GF-D8 (cell line): Measurements from ENCODE around the gene CYP4F12.

Source experiments
- DNase-seq: peaks from one replicate; lab custom pipeline; 2025; lab: John Stamatoyannopoulos, UW

CYP4F12 gene

GRCh38 chr19:15714638-15715037 lies 41.8 kb downstream of the CYP4F12 start:
- no peak for DNase-seq

GRCh38 chr19:15715642-15716041 lies 42.8 kb downstream of the CYP4F12 start:
- DNase-seq = no peak

- no peak for DNase-seq
These were observed 44.9 kb downstream of the CYP4F12 start for GRCh38 chr19:15717809-15718208.

GRCh38 chr19:15721268-15721667 lies 48.4 kb downstream of the CYP4F12 start:
- DNase-seq = peak; percentile 9

GRCh38 chr19:15722956-15723355 lies 50.1 kb downstream of the CYP4F12 start:
- no peak for DNase-seq

- no peak for DNase-seq
These were observed 54.8 kb downstream of the CYP4F12 start, which contains the start of gene OR10H2 for GRCh38 chr19:15727724-15728123. TSS of gene OR10H2 (plus strand) at chr19:15728024. CDS start at chr19:15728044, 20 bp downstream.

GRCh38 chr19:15730538-15730937 lies 57.7 kb downstream of the CYP4F12 start:
- DNase-seq = no peak

GRCh38 chr19:15732388-15732787 lies 59.5 kb downstream of the CYP4F12 start:
- no peak for DNase-seq

GRCh38 chr19:15733895-15734294 lies 61.0 kb downstream of the CYP4F12 start:
- DNase-seq = no peak

- DNase-seq = no peak
These were observed 64.8 kb downstream of the CYP4F12 start, which contains the start of gene OR10H3 for GRCh38 chr19:15737722-15738121. TSS of gene OR10H3 (plus strand) at chr19:15737985. CDS start at chr19:15741393, 3,408 bp downstream.

GRCh38 chr19:15740785-15741184 lies 67.9 kb downstream of the CYP4F12 start:
- no peak for DNase-seq
